Activated naive CD8-positive, alpha-beta T cell treated with anti-CD3 and anti-CD28 coated beads, Interleukin-2, amount 50 U/mL, for 16 hours (primary cell): ENCODE data around the gene SNRNP200.
"Not testable (repeated sequence)": the region's sequence is repeated elsewhere in the genome, so short reads cannot be mapped to it uniquely, and the experiment has no call there.

Source experiments
- DNase-seq: peaks from one replicate; pipeline ENCODE4 v3.0.0-alpha.2; 2020; ENCODE audit warnings: low read depth, low spot score

The SNRNP200 gene

DNA sequence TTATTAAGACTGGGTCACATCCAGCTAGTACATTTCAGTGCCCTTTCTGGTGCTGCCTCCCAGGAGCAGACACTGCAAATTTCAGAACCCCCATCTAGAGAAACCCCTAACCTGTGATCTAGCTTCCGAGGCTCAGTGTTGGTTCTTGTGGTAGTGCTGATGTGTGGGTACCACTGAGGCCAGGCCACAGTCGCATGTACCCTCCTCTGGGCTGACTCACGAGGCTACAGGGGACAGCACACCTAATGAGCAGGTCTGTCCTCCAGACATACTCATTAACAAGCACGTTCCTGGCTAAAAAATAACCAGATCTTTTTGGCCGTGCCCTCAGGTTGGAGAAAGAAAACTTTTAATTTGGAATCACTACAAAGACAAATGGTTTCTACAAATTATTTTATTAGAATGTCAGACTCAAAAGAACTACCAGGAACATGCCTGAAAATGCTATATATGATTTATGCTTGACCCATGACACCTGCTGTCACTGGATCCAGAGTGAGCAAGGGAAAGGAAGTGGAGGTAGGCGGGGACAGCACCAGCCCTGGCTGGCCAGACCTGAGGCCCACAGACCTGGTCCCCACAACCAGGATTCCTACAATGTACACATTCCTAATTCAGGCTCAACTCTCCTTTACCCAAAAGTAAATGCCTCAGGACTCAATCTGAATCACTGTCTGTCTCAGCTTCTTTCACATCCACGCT is 30.8 kb downstream of the SNRNP200 start:
- DNase-seq = no peak

DNA sequence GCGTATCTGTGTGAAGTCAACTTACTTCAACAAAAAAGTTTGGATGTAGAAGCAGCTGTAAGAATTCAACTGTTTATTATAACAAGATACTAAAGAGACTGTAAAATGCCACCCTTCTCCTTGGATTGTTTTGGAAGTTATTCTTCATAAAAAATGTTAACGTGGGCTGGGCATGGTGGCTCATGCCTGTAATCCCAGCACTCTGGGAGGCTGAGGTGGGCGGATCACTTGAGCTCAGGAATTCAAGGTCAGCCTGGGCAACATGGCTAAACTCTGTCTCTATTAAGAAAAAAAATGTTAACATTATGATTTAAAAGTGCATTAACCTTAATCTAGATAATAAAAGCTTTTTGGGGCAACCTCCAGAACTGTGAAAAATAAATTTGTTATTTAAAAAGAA is 31.6 kb downstream of the SNRNP200 start:
- no peak for DNase-seq

- DNase-seq = no peak
These were observed 33.4 kb downstream of the SNRNP200 start for GRCh38 chr2:96271995-96272394.

DNA sequence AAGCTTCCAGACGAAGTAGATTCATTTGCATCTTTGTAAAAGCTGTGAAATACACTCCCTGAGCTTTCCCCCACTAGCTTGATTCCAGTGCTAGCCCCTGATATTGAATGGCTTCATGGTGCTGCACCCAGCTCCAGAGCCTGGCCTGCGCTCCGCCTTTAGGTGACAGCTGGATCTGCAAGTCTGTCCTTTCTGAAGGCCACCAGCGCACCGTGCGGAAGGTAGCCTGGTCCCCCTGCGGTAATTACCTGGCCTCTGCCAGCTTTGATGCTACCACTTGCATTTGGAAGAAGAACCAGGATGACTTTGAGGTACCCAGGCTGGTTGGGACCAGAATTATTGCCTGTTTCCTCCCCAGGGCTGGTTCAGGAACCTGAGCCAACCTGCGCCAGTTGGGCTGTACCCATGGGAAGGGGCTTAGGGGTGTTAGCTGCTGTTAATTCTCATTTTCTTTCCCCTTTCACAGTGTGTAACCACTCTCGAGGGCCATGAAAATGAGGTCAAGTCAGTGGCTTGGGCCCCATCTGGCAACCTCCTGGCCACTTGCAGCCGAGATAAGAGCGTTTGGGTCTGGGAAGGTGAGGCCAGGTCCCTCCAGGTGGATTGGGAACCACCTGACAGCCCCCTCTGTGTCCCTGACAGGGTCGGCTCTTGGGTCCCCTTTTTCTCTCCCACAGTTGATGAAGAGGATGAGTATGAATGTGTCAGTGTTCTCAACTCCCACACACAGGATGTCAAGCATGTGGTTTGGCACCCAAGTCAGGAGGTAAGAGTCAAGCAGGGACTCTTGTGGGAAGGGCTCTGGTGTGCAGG is 38.0 kb downstream of the SNRNP200 start:
- no peak for DNase-seq

- peak; percentile 96 for DNase-seq
These were observed 39.3 kb downstream of the SNRNP200 start, which contains the start of the genes CIAO1 and TMEM127 for GRCh38 chr2:96265840-96266679. Gene CIAO1 (plus strand): TSS chr2:96266225. CDS start chr2:96266351, 126 bp downstream. Gene TMEM127 (minus strand): TSS chr2:96265997. CDS start chr2:96265381, 616 bp downstream.

GRCh38 chr2:96265349-96265839 is 40.0 kb downstream of the SNRNP200 start:
- DNase-seq = no peak

- no peak for DNase-seq
These were observed 40.5 kb downstream of the SNRNP200 start for GRCh38 chr2:96264656-96265348.

DNA sequence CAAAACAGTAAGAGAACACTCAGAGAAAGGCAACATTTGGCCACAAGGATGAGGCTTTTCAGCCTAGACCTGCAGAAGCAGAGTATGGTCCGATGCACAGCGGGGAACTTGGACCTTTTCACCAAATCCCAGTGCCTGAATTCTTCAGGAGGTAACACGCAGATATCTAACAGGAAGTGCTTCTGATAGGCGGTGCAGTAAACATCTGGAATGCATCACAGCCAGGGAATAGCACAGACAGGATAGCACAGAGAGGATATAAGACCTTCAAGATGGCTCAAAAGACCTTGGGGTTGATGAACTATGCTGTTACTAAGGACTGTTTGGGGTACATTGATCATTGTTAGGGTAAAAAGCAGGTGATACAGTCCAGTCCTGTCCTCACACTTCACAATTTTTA is 41.3 kb downstream of the SNRNP200 start:
- DNase-seq = no peak

GRCh38 chr2:96262306-96262705 is 43.0 kb downstream of the SNRNP200 start:
- DNase-seq = no peak

DNA sequence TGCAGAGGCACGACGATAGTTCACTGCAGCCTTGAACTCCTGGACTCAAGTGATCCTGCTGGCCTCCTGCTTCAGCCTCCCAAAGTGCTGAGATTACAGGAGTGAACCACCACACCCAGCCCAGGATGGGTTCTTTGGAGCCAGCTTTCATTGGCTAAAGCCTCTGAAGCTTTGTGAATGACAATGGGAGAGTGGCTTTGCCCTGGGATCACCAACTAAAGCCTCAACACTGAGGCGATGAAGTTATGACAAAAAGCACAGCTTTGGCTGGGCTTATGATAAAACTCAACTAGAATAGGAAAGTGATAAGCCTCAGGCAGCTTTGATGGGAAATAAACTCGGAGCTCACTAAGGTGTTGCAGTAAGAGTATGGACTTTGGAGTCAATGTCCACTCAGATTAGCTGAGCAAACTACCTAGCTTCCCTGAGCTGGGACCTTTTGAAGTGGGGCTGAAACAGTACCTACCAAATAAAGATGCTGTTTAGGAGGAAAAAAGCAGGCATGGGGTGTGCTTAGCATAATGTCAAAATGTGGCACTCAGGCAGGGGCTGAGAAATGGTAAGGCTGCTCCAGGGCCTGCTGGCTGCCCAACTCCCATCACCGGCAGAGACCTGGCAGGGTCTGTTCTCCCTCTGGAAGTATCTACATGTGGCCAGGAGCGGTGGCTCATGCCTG is 43.9 kb downstream of the SNRNP200 start:
- DNase-seq = no peak

GRCh38 chr2:96260387-96261260 is 44.7 kb downstream of the SNRNP200 start:
- no peak for DNase-seq

DNA sequence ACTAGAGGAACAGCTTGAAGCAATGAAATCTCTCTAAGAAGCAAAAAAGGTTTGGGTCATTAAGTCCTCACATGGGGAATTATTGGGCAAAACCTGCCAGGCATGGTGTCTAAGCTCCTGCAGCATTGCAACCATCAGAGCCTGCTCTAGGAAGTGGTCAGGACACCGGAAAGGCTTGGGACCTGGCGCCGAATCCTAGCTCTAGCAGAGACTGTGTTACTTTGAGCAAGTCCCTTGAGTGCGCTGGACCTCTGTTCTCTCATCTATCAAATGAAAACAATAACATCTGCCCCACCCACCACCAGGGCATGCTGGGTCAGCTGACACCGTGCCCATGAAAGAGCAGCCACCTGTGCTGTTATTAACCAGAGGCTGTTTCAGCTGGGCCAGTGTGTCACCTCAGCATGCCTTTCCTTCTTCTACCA is 45.8 kb downstream of the SNRNP200 start:
- DNase-seq = no peak

DNA sequence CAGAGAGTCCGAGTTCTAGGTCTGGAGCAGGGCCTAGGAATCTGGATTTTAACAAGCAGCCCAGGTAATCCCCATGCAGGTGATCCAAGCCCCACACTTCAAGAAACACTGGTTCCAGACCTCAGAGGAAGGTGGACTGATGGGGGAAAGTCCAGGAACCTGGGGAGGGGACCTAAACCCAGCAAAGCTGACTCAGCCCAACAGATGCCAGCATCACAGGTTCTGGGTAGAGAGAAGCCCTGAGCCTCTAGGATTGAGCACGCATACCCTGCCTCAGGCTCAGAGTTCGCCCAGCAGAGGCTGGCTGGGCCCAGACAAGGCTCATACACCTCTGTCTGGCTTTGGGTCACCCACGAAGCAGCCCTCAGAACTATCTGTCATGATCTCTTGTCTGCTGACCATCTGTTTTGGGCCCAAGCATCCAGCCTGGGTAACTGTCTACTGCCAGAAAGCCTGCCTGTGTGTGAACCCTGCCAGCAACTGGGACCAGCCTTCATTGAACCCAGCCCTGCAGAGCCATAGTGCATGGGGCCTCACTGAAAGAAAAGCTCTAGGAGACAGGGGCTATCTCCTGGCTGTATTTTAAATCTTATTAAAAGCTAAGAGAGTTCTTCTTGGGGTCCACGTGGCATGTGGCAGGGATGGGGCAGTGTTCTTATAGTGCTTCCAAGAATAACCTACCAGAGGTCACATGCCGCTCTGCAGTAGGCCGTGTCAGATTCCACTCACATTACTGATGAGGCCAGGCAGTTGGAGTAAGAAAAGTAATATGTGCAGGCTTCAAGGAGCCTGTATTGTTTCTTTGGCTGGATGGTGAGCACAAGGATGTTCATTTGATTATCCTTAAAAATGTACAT is 47.0 kb downstream of the SNRNP200 start:
- no peak for DNase-seq

DNA sequence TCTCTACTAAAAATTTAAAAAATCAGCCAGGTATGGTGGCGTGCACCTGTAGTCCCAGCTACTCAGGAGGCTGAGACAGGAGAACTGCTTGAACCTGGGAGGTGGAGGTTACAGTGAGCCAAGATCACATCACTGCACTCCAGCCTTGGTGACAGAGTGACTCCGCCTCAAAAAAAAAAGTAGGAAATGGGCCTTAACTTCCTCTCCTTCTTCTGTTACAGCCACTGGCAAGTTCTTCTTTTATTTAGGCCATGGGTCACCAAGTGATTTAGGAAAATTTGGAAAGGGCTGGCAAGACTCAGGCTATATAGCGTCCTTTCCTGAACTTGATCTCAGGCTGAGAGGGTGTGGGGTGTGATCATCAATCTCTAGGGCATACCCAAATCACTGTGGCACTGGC is 47.6 kb downstream of the SNRNP200 start:
- DNase-seq = not testable (repeated sequence)

GRCh38 chr2:96256611-96257113 is 48.7 kb downstream of the SNRNP200 start:
- no peak for DNase-seq

DNA sequence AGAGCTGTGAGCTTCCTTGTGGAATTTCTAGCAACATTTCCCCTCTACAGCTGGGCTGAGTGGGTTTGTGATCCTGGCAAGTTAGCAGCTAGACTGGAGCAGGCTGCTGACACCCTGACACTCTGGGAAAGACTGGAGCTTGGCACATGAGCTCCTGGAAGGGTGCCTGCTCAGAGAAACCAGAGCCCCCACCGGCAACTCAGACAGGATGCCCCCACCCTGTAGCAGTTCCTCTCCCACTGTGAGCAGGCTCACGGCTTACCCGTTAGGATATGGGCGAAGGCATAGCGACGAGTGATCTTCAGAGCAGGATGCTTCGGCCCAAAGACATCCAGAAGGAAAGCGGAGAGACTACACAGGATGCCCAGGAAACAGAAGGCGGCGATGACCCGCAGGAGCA is 50.8 kb downstream of the SNRNP200 start:
- DNase-seq = no peak

DNA sequence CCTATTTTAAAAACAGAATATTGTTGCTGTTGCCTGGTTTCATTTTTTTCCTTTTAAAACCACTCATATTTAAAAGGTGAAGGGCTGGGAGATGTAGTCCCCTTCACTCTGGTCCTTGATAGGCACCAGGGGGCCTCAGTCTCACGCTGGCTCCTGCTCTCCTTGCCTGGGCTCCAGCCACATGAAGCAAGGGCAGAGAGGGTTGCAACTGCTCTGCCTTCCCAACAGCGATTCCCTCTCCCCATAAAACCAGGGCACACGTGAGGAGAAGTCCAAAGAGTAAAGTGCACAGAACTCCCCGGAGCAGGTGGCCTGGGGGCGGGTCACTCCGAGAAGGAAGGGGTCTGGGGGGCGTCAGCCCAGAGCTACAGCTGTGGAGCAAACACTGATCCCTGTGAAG is 52.3 kb downstream of the SNRNP200 start:
- DNase-seq = no peak

- no peak for DNase-seq
These were observed 52.8 kb downstream of the SNRNP200 start for GRCh38 chr2:96252526-96252925.
